Measurements from ENCODE around the gene RHOF. TPM values are rescaled to one million over a fixed set of nuclear protein-coding genes. Genes with fewer than 3 reads are reported as not detected.

RHOF gene
- total RNA-seq, 4 donors from 2014 or later: 9.4 to 15.7 (median 12.1) TPM

DNA sequence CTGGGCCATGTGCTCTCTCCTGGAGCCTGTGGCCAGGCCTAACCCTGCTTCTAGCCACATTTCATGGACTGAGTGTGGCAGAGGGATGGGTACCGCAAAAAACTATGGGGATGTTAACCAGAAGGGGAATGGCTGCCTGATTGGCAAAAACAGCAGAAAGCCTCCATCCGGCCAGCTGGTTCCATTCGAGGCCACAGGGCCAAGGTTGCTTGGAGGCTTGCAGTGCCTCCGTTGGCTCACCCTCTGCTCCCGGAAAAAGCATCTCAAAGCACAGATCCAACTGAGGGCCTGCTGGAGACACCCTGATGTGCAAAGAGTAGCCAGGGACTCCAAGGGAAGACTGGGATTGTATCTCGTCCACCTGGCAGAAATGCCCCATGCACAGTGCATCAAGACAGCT is 64.5 kb downstream of the RHOF start:
- Histone ChIP-seq H3K27me3 (no peaks in the 10 kb centered on the region), H3K27ac (no peak overlapping the region), H3K4me1 (no peaks in the 10 kb centered on the region), H3K9me3 (no peaks in the 10 kb centered on the region), H3K36me3 (no peaks in the 10 kb centered on the region), H3K4me3 (no peak overlapping the region)
- whole genome bisulfite sequencing, 2 donors (ENCODE audit: low coverage in 1 of 2): 100% methylated on average over 1 of the region's 6 CpGs; no CpG with 5 or more reads in 1 of the 2 donors
- TF ChIP-seq POLR2A (IDR thresholded peaks at IDR 0.05) (no peak), POLR2AphosphoS5 (IDR thresholded peaks at IDR 0.05) (no peak), EP300 (IDR thresholded peaks at IDR 0.05) (no peak)
- TF ChIP-seq, protein P1, sequence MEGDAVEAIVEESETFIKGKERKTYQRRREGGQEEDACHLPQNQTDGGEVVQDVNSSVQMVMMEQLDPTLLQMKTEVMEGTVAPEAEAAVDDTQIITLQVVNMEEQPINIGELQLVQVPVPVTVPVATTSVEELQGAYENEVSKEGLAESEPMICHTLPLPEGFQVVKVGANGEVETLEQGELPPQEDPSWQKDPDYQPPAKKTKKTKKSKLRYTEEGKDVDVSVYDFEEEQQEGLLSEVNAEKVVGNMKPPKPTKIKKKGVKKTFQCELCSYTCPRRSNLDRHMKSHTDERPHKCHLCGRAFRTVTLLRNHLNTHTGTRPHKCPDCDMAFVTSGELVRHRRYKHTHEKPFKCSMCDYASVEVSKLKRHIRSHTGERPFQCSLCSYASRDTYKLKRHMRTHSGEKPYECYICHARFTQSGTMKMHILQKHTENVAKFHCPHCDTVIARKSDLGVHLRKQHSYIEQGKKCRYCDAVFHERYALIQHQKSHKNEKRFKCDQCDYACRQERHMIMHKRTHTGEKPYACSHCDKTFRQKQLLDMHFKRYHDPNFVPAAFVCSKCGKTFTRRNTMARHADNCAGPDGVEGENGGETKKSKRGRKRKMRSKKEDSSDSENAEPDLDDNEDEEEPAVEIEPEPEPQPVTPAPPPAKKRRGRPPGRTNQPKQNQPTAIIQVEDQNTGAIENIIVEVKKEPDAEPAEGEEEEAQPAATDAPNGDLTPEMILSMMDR (IDR thresholded peaks at IDR 0.05): no peak
- no peak for ATAC-seq

Other genes starting within 250 kb of the RHOF start
- gene KDM2B, start 212.7 kb downstream of the RHOF start, total RNA-seq: 10 to 100 TPM in 3 of 4 donors, 1 to 10 TPM in 1; 10.0 to 26.5 (median 15.0) TPM
- 10 to 100 TPM in 3 of 4 donors, 1 to 10 TPM in 1; 8.7 to 15.5 (median 12.6) TPM for gene ORAI1, start 167.2 kb downstream of the RHOF start, total RNA-seq
- under 1 TPM in 1 of 4 donors, not detected in 3; 0.23 TPM for gene MORN3, start 124.0 kb downstream of the RHOF start, total RNA-seq
- 10 to 100 TPM in 2 of 4 donors, 1 to 10 TPM in 2; 4.2 to 14.3 (median 9.9) TPM for gene TMEM120B, start 80.9 kb downstream of the RHOF start, total RNA-seq
- 10 to 100 TPM in 3 of 4 donors, 1 to 10 TPM in 1; 9.6 to 25.1 (median 20.3) TPM for gene SETD1B, start 10.3 kb upstream of the RHOF start, total RNA-seq
- 1 to 10 TPM in 3 of 4 donors, not detected in 1; 1.2 to 5.0 (median 2.6) TPM for gene HPD, start 65.2 kb upstream of the RHOF start, total RNA-seq
- 10 to 100 TPM; 54.8 to 79.5 (median 70.7) TPM for gene PSMD9, start 95.1 kb upstream of the RHOF start, total RNA-seq
- 1 to 10 TPM in 3 of 4 donors, under 1 TPM in 1; 0.35 to 1.9 (median 1.2) TPM for gene CFAP251, start 124.9 kb upstream of the RHOF start, total RNA-seq
- gene BCL7A, start 228.2 kb upstream of the RHOF start, total RNA-seq: 1 to 10 TPM; 4.7 to 8.5 (median 5.6) TPM

All from gastroesophageal sphincter (tissue), 4 donors.